ENCODE data around the gene OTOP2. TPM values are rescaled to one million over a fixed set of nuclear protein-coding genes. Genes with fewer than 3 reads are reported as not detected.

The OTOP2 gene
- total and polyA plus RNA-seq, 2 of the 8 experiments (the other 6 are each of a cell fraction or from before 2014, with no cell fraction given), result 0.23 TPM; not detected in 1

DNA sequence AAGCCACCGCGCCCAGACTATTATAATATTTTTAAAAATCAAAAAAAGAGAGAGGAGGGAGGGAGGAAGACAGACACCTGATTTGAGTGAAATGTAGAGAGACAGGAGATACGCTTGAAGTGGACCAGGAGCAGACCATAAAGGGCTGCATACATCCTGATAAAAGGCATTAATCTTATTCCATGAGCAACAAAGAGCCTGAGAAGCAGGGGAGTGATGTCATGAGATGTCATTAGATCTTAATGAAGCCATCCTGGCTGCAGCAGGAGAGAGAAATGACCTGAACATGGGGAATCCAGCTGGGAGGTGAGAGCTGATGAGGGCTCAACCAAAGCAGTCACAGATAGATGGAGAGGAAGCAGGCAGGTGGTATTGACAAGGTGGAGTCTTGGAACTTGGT lies 53.7 kb downstream of the OTOP2 start:
- Histone ChIP-seq H2BK15ac (ENCODE audit: low read length) (no peak overlapping the region), H4K20me1 (replicated peaks in 1 of 2; ENCODE audit: control insufficient read depth in 1 of 2, insufficient read depth in 2 of 2, low read length in 2 of 2) (no peaks in the 10 kb centered on the region), H4K91ac (replicated peaks; ENCODE audit: insufficient read length, low read length) (no peak overlapping the region), H3K23me2 (ENCODE audit: low read depth, low read length) (peaks cover 12% of the 10 kb centered on the region; the same call in 1 of the 2 replicates), H3K4me2 (ENCODE audit: insufficient read depth in 1 of 2, low read depth in 2 of 2, low read length in 2 of 2) (no peak overlapping the region), H2BK12ac (ENCODE audit: low read depth, low read length) (no peak overlapping the region), H3K14ac (ENCODE audit: insufficient read length) (no peak overlapping the region), H3K56ac (replicated peaks; ENCODE audit: insufficient read length, low read depth, low read length) (no peak overlapping the region), H3K79me1 (ENCODE audit: low read depth, low read length) (no peaks in the 10 kb centered on the region; the same call in 1 of the 2 replicates), H3K79me2 (ENCODE audit: control insufficient read depth in 1 of 2, insufficient read depth in 2 of 2, low read length in 2 of 2) (no peaks in the 10 kb centered on the region), H3K27me3 (replicated peaks in 1 of 4; ENCODE audit: control insufficient read depth in 3 of 4, extremely low read depth in 1 of 4, insufficient read depth in 3 of 4, low read length in 3 of 4) (peaks cover 10 to 26% (median 23%) of the 10 kb centered on the region in 4 experiments), H2AK5ac (ENCODE audit: low read depth, low read length) (no peak overlapping the region), H4K8ac (ENCODE audit: extremely low read depth, insufficient read depth, low read length) (no peak overlapping the region), H3K18ac (ENCODE audit: extremely low read depth, low read length) (no peak overlapping the region), H2AFZ (ENCODE audit: low read length) (no peak overlapping the region), H4K5ac (ENCODE audit: insufficient read length, low read depth, low read length) (no peak overlapping the region), H3K36me3 (ENCODE audit: control insufficient read depth in 2 of 4, insufficient read depth in 4 of 4, low read length in 3 of 4) (no peaks in the 10 kb centered on the region), H3K4ac (replicated peaks; ENCODE audit: insufficient read length, low read depth, low read length) (no peak overlapping the region), H3K27ac (ENCODE audit: low read depth, low read length) (no peak overlapping the region), H2BK20ac (ENCODE audit: low read length) (no peak overlapping the region), H3K23ac (ENCODE audit: insufficient read length) (no peak overlapping the region), H2BK120ac (replicated peaks; ENCODE audit: low read depth, low read length) (no peak overlapping the region), H2BK5ac (ENCODE audit: low read depth, low read length) (no peak overlapping the region), H3K9ac (replicated peaks in 1 of 4; ENCODE audit: extremely low read depth in 1 of 4, low read depth in 3 of 4, low read length in 3 of 4) (no peak overlapping the region), H3K4me3 (ENCODE audit: extremely low read depth in 1 of 4, insufficient read depth in 2 of 4, low read depth in 3 of 4, low read length in 4 of 4) (no peak overlapping the region), H3K9me3 (ENCODE audit: insufficient read depth in 2 of 2, low read depth in 1 of 2, low read length in 1 of 2) (no peaks in the 10 kb centered on the region), H3K4me1 (replicated peaks in 1 of 4; ENCODE audit: control insufficient read depth in 3 of 4, insufficient read depth in 4 of 4, low read length in 3 of 4) (peaks cover 4 to 8% (median 7%) of the 10 kb centered on the region in 4 experiments)
- FAIRE-seq, result no peak
- 63% methylated on average over 1 of the region's 3 CpGs; no CpG with 5 or more reads in 1 of the 2 experiments for WGBS, 2 experiments (ENCODE audit: extremely low coverage in 1 of 2, insufficient coverage in 1 of 2, insufficient read length in 1 of 2, insufficient replicate concordance in 2 of 2, low coverage in 1 of 2, low lambda C conversion rate in 2 of 2, missing lambda C conversion rate in 1 of 2)
- POLR2A ChIA-PET (ENCODE audit: partially characterized antibody), result interaction anchor here (0.8 to 1.5 kb wide), 2 partner anchors 9 to 14 kb away, joined by 3 to 5 read pairs; partner anchors contain the start of gene CDR2L
- no peak for DNase-seq (ENCODE audit: low read depth in 1 of 2, low spot score in 2 of 2)
- CTCF ChIA-PET (ENCODE audit: partially characterized antibody), result interaction anchor here (0.6 to 5.8 kb wide), 5 partner anchors 11 to 26 kb away, joined by 3 to 30 read pairs (median 4); partner anchors contain the start of gene CDR2L
- TF ChIP-seq CEBPB (IDR thresholded peaks at IDR 0.05; ENCODE audit: low read depth, low read length) (no peak), CREB1 (IDR thresholded peaks at IDR 0.05) (no peak), SIRT6 (IDR thresholded peaks at IDR 0.05; ENCODE audit: low read length) (no peak), HDAC2 (IDR thresholded peaks at IDR 0.05; ENCODE audit: borderline replicate concordance in 1 of 2, low read depth in 2 of 2, low read length in 2 of 2) (no peak), TCF12 (IDR thresholded peaks at IDR 0.05; ENCODE audit: low read depth, low read length) (no peak), SUZ12 (IDR thresholded peaks at IDR 0.05; ENCODE audit: low read length) (no peak), MAFK (IDR thresholded peaks at IDR 0.05; ENCODE audit: low read depth, low read length) (no peak), JUND (IDR thresholded peaks at IDR 0.05; ENCODE audit: low read length) (no peak), RNF2 (IDR thresholded peaks at IDR 0.05; ENCODE audit: borderline replicate concordance, low read depth, low read length, missing control alignments, poor library complexity, severe bottlenecking) (no peak), TBP (IDR thresholded peaks at IDR 0.05; ENCODE audit: low read depth, low read length) (no peak)
